Loucy (cell line): Measurements from ENCODE around the gene BLOC1S3.
A peak's percentile ranks its signal among the peaks of the same experiment; 100 is the strongest.

ENCODE experiments used
- H2AFZ ChIP-seq: fragments of 200-600 bp; sonication (generic); 2 replicates; pipeline ENCODE4 v1.6.0; 2016; ENCODE audit warnings: antibody characterized with exemption, mild to moderate bottlenecking, low read length, moderate library complexity
- H3F3A ChIP-seq: fragments of 200-600 bp; 2 replicates; pipeline ENCODE4 v1.6.0; 2016; ENCODE audit warnings: antibody characterized with exemption, low read depth, mild to moderate bottlenecking
- H3K27me3 ChIP-seq: fragments of 200-600 bp; sonication (generic); 2 replicates; pipeline ENCODE4 v1.6.1; 2014; ENCODE audit warnings: low read length, mild to moderate bottlenecking; ENCODE audit not compliant: insufficient read depth, poor library complexity, severe bottlenecking
- H3K36me3 ChIP-seq: fragments of 200-600 bp; sonication (generic); 2 replicates; pipeline ENCODE4 v1.6.1; 2016; ENCODE audit warnings: low read length; ENCODE audit not compliant: insufficient read depth
- H3K4me1 ChIP-seq: fragments of 200-600 bp; sonication (generic); 2 replicates; pipeline ENCODE4 v1.5.1; 2014; ENCODE audit warnings: low read length, mild to moderate bottlenecking; ENCODE audit not compliant: insufficient read depth, poor library complexity, severe bottlenecking
- H3K4me2 ChIP-seq: fragments of 200-600 bp; sonication (generic); 2 replicates; pipeline ENCODE4 v1.6.0; 2014; ENCODE audit warnings: antibody characterized with exemption, low read length, low read depth, mild to moderate bottlenecking; ENCODE audit not compliant: poor library complexity, severe bottlenecking
- H3K4me3 ChIP-seq: fragments of 200-600 bp; sonication (generic); 2 replicates; pipeline ENCODE4 v1.5.1; 2014; ENCODE audit warnings: low read length, mild to moderate bottlenecking, mixed read lengths; ENCODE audit not compliant: poor library complexity, severe bottlenecking
- H3K79me2 ChIP-seq: fragments of 200-600 bp; sonication (generic); 2 replicates; pipeline ENCODE4 v1.6.1; 2014; ENCODE audit warnings: low read length; ENCODE audit not compliant: insufficient read depth
- H3K9ac ChIP-seq: fragments of 200-600 bp; sonication (generic); 2 replicates; pipeline ENCODE4 v1.6.0; 2014; ENCODE audit warnings: mild to moderate bottlenecking, low read depth, low read length, moderate library complexity; ENCODE audit not compliant: poor library complexity, severe bottlenecking
- H3K9me2 ChIP-seq: fragments of 200-600 bp; sonication (generic); replicated peaks from 2 replicates; pipeline ENCODE4 v1.6.1; 2016; ENCODE audit warnings: low read depth, low read length, mixed read lengths
- H3K9me3 ChIP-seq: fragments of 200-600 bp; sonication (generic); 2 replicates; pipeline ENCODE4 v1.6.1; 2014; ENCODE audit warnings: mild to moderate bottlenecking, antibody characterized with exemption, low read length, low read depth; ENCODE audit not compliant: insufficient read depth
- H4K20me1 ChIP-seq: fragments of 200-600 bp; sonication (generic); 2 replicates; pipeline ENCODE4 v1.6.0; 2014; ENCODE audit warnings: antibody characterized with exemption, low read length, mild to moderate bottlenecking; ENCODE audit not compliant: insufficient read depth, poor library complexity, severe bottlenecking
- CTCF ChIP-seq: fragments of 200-600 bp; sonication (generic); conservative IDR thresholded peaks from 2 replicates; pipeline ENCODE4 v1.5.1; 2014; ENCODE audit warnings: mild to moderate bottlenecking, antibody characterized with exemption, low read length
- EZH2phosphoT487 ChIP-seq: fragments of 200-600 bp; IDR thresholded peaks from 2 replicates; pipeline ENCODE4 v1.6.1; 2018; ENCODE audit warnings: antibody characterized with exemption, mild to moderate bottlenecking, moderate library complexity, borderline replicate concordance

The BLOC1S3 gene

GRCh38 chr19:45177817-45178261 is 745 bp upstream of the BLOC1S3 start, which contains the start of gene TRAPPC6A:
TRAPPC6A (minus strand) TSS chr19:45178237; CDS start chr19:45178218, 19 bp downstream.
- Histone ChIP-seq H3K9ac (peak within 1 kb of the TSS; percentile 91), H3K4me1 (peaks cover 12% of the 10 kb centered on the region), H3K36me3 (no peaks in the 10 kb centered on the region), H3K27me3 (no peaks in the 10 kb centered on the region), H3K79me2 (peaks cover 33% of the 10 kb centered on the region; the same call in 1 of the 2 replicates), H3K9me2 (no peaks in the 10 kb centered on the region), H2AFZ (peak within 1 kb of the TSS; percentile 83), H3K9me3 (no peaks in the 10 kb centered on the region), H3K4me3 (peak within 1 kb of the TSS; percentile 95), H3K4me2 (peak within 1 kb of the TSS; percentile 92), H4K20me1 (peaks cover 4% of the 10 kb centered on the region), H3F3A (no peaks in the 10 kb centered on the region)
- TF ChIP-seq EZH2phosphoT487 (no peak), CTCF (no peak)

- H3K79me2 ChIP-seq, result peaks cover 33% of the 10 kb centered on the region; the same call in 1 of the 2 replicates
- H3K27me3 ChIP-seq, result no peaks in the 10 kb centered on the region
- peak overlapping the region; percentile 79 for H3K4me3 ChIP-seq
- H3F3A ChIP-seq, result no peaks in the 10 kb centered on the region
- no peaks in the 10 kb centered on the region for H3K9me3 ChIP-seq
- peaks cover 4% of the 10 kb centered on the region for H4K20me1 ChIP-seq
- no peaks in the 10 kb centered on the region for H3K9me2 ChIP-seq
- TF ChIP-seq EZH2phosphoT487 (no peak), CTCF (no peak)
- H3K9ac ChIP-seq, result peak overlapping the region; percentile 77
- H2AFZ ChIP-seq, result peak overlapping the region; percentile 83
- H3K4me2 ChIP-seq, result peak overlapping the region; percentile 78
- no peaks in the 10 kb centered on the region for H3K36me3 ChIP-seq
- H3K4me1 ChIP-seq, result peaks cover 5% of the 10 kb centered on the region
These were observed 698 bp downstream of the BLOC1S3 start for GRCh38 chr19:45179072-45179891.

- no peaks in the 10 kb centered on the region for H3K9me3 ChIP-seq
- H3K36me3 ChIP-seq, result no peaks in the 10 kb centered on the region
- H3K27me3 ChIP-seq, result no peaks in the 10 kb centered on the region
- H4K20me1 ChIP-seq, result peaks cover 4% of the 10 kb centered on the region
- peak overlapping the region; percentile 48 for H3K4me2 ChIP-seq
- no peaks in the 10 kb centered on the region for H3F3A ChIP-seq
- H3K4me3 ChIP-seq, result peak overlapping the region; percentile 79
- no peak overlapping the region for H3K9ac ChIP-seq
- H3K4me1 ChIP-seq, result peaks cover 5% of the 10 kb centered on the region
- TF ChIP-seq CTCF, result no peak
- no peak for TF ChIP-seq EZH2phosphoT487
- no peak overlapping the region for H2AFZ ChIP-seq
- H3K9me2 ChIP-seq, result no peaks in the 10 kb centered on the region
- H3K79me2 ChIP-seq, result peaks cover 33% of the 10 kb centered on the region; the same call in 1 of the 2 replicates
These were observed 1.3 kb downstream of the BLOC1S3 start for GRCh38 chr19:45179892-45180370.
